K562 (cell line): ENCODE data around the gene TRAF5. TPM values are rescaled to one million over a fixed set of nuclear protein-coding genes. Genes with fewer than 3 reads are reported as not detected.

ENCODE experiments used
- AFF4 ChIP-seq: sonication (generic); formaldehyde crosslinking; IDR thresholded peaks from 2 replicates; pipeline ENCODE4 v1.8.0; 2023; ENCODE audit warnings: mild to moderate bottlenecking, missing genetic modification reagents
- CUX1 ChIP-seq: fragments of 200-800 bp; sonication (Bioruptor generic); IDR thresholded peaks from 2 replicates; pipeline ENCODE4 v1.6.1; 2016; ENCODE audit warnings: missing genetic modification characterization, missing compliant biosample characterization
- EWSR1 ChIP-seq: fragments of 450-650 bp; IDR thresholded peaks from 2 replicates; pipeline ENCODE4 v1.6.1; 2018; ENCODE audit warnings: borderline replicate concordance, mild to moderate bottlenecking, low read depth, moderate library complexity; ENCODE audit not compliant: partially characterized antibody
- FOXA3 ChIP-seq, 2 experiments: fragments of 450-650 bp in 1 of 2; sonication (generic) in 1 of 2; formaldehyde crosslinking; IDR thresholded peaks in 1 of 2; conservative IDR thresholded peaks in 1 of 2; 2 replicates each; pipeline versions ENCODE4 v1.4.0 to v1.8.0; 2020 to 2022; ENCODE audit warnings: mild to moderate bottlenecking in 2 of 2, missing genetic modification reagents in 1 of 2
- HDAC1 ChIP-seq, 2 experiments: fragments of 450-650 bp; IDR thresholded peaks; 2 replicates each; pipeline ENCODE4 v1.6.1; 2016 to 2017; ENCODE audit warnings: inconsistent platforms in 1 of 2, mild to moderate bottlenecking in 1 of 2, moderate library complexity in 1 of 2
- HMBOX1 ChIP-seq: sonication (generic); IDR thresholded peaks from 2 replicates; pipeline ENCODE4 v1.6.1; 2016
- MECOM ChIP-seq: fragments of 250-450 bp; sonication (Bioruptor Pico); IDR thresholded peaks from 2 replicates; pipeline ENCODE4 v1.8.0; 2022; ENCODE audit warnings: inconsistent platforms
- MEIS2 ChIP-seq: fragments of 450-650 bp; IDR thresholded peaks from 2 replicates; pipeline ENCODE4 v1.6.1; 2014; ENCODE audit warnings: mild to moderate bottlenecking; ENCODE audit not compliant: partially characterized antibody
- PKNOX1 ChIP-seq: fragments of 450-650 bp; IDR thresholded peaks from 2 replicates; pipeline ENCODE4 v1.6.1; 2016
- SRF ChIP-seq, 2 experiments: fragments of 250-450, 450-650 bp in 1 of 2; sonication (Bioruptor Pico) in 1 of 2; sonication (generic) in 1 of 2; formaldehyde crosslinking; IDR thresholded peaks; 2 replicates each; pipeline versions ENCODE4 v1.5.0 to v1.5.1; 2020 to 2022; ENCODE audit warnings: mild to moderate bottlenecking in 1 of 2, missing genetic modification reagents in 1 of 2
- THRB ChIP-seq: fragments of 450-650 bp; formaldehyde crosslinking; conservative IDR thresholded peaks from 2 replicates; pipeline ENCODE4 v1.4.0; 2022; ENCODE audit warnings: mild to moderate bottlenecking, missing genetic modification characterization
- ZC3H4 ChIP-seq: sonication (generic); formaldehyde crosslinking; IDR thresholded peaks from 2 replicates; pipeline ENCODE4 v1.9.0; 2021; ENCODE audit warnings: missing genetic modification reagents, borderline replicate concordance
- ZC3H8 ChIP-seq: fragments of 450-650 bp; IDR thresholded peaks from 2 replicates; pipeline ENCODE4 v1.6.1; 2017
- ZNF354B ChIP-seq: fragments of 250-450 bp; sonication (Bioruptor Pico); IDR thresholded peaks from 2 replicates; pipeline ENCODE4 v1.4.0; 2020
- ZNF785 ChIP-seq: fragments of 250-450 bp; sonication (Bioruptor Pico); IDR thresholded peaks from 2 replicates; pipeline ENCODE4 v1.4.0; 2020; ENCODE audit warnings: mild to moderate bottlenecking
- polyA plus RNA-seq, 8 experiments: library from polyadenylated mRNA; depleted of rRNA in 4 of 8; stranded (reverse) in 5 of 8; unstranded in 3 of 8; fragments of >200 nt; fragmentation: Nextera tagmentation in 2 of 8; fragmentation: Illumina TruSeq in 1 of 8; extraction: Ambion mirVana in 2 of 8; extraction: Trizol in 1 of 8; gene quantifications; 2 replicates each; pipeline versions ENCODE4 v1.2.1 to v1.2.3, GENCODE V29; 2011 to 2014; ENCODE audit warnings: inconsistent platforms in 1 of 8, missing spikeins in 1 of 8
- total RNA-seq, 7 experiments: library from RNA; depleted of rRNA in 6 of 7; stranded (reverse); fragments of >200 nt in 6 of 7; fragmentation: Illumina TruSeq in 2 of 7; extraction: Trizol in 2 of 7; gene quantifications; 2 replicates each; pipeline versions ENCODE4 v1.2.1 to v1.2.3, GENCODE V29; 2011 to 2021; ENCODE audit warnings: low replicate concordance in 1 of 7

TRAF5 gene
- total and polyA plus RNA-seq, 9 of the 15 experiments (the other 6 are each of a cell fraction or from before 2014, with no cell fraction given), result 2.0 to 9.3 (median 5.3) TPM

GRCh38 chr1:211378844-211379243 is 52.2 kb downstream of the TRAF5 start (continued):
- no peak for TF ChIP-seq CUX1 (CRISPR knock-in tag)
- peak; percentile 78 for TF ChIP-seq MEIS2
- peak; percentile 75; the same call in 1 of the 2 replicates for TF ChIP-seq MECOM
- peak; percentile 83 for TF ChIP-seq PKNOX1
- TF ChIP-seq HMBOX1, result peak; percentile 88
- no peak for TF ChIP-seq ZNF354B (CRISPR knock-in tag)
- peak in 1 of 2 experiments; percentile 49; a peak in 1 of 4 replicates for TF ChIP-seq HDAC1 (IDR thresholded peaks at IDR 0.05)
- no peak for TF ChIP-seq ZC3H4
- no peak for TF ChIP-seq EWSR1
- no peak for TF ChIP-seq ZNF785 (CRISPR knock-in tag)
- no peak for TF ChIP-seq AFF4 (CRISPR knock-in tag)
- no peak for TF ChIP-seq ZC3H8
- TF ChIP-seq THRB (CRISPR knock-in tag), result 0 out of 2 replicates have a peak, but pooled peaks have one; percentile 61
- TF ChIP-seq SRF (CRISPR knock-in tag; IDR thresholded peaks at IDR 0.05), result peak in 1 of 2 experiments; percentile 19; a peak in 2 of 4 replicates
- TF ChIP-seq FOXA3 (CRISPR knock-in tag; conservative IDR thresholded peaks at IDR 0.05 in 1 of 2, IDR thresholded peaks at IDR 0.05 in 1 of 2), result no peak
